ENCODE results near the gene BARD1.

BARD1 gene

DNA sequence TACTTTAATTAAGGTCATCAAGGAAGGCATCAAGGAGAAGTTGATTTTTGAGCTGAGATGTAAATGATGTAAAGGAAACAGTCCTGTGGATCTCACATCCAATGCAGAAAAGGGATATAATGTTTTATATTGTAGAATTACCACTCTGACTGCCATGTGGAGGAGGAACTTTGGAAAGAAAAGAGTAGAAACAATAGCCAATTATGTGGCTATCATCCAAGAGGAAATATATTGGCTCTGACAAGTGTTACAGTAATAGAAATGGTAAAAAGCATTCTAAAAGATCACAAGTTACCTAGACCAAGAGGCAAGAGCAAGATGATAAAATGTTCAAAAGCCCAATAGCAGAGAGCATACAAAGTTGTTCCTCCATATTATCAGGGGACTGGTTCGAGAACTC lies 26.8 kb downstream of the BARD1 start:
- no peaks in the 10 kb centered on the region for H3K4me1 ChIP-seq (ENCODE audit: low read depth, poor library complexity, severe bottlenecking)
- no peak overlapping the region for H3K4me2 ChIP-seq
- no peak overlapping the region for H3K4me3 ChIP-seq (IDR thresholded peaks at IDR 0.05; ENCODE audit: insufficient read depth, low read depth, low read length)
- no peak overlapping the region for H3K9ac ChIP-seq
- no peaks in the 10 kb centered on the region for H3K27me3 ChIP-seq (ENCODE audit: insufficient read depth, low read depth)
- H3K27ac ChIP-seq, result no peak overlapping the region
- TF ChIP-seq, protein P1, sequence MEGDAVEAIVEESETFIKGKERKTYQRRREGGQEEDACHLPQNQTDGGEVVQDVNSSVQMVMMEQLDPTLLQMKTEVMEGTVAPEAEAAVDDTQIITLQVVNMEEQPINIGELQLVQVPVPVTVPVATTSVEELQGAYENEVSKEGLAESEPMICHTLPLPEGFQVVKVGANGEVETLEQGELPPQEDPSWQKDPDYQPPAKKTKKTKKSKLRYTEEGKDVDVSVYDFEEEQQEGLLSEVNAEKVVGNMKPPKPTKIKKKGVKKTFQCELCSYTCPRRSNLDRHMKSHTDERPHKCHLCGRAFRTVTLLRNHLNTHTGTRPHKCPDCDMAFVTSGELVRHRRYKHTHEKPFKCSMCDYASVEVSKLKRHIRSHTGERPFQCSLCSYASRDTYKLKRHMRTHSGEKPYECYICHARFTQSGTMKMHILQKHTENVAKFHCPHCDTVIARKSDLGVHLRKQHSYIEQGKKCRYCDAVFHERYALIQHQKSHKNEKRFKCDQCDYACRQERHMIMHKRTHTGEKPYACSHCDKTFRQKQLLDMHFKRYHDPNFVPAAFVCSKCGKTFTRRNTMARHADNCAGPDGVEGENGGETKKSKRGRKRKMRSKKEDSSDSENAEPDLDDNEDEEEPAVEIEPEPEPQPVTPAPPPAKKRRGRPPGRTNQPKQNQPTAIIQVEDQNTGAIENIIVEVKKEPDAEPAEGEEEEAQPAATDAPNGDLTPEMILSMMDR (conservative IDR thresholded peaks at IDR 0.05; ENCODE audit: low read depth, low read length), result no peak
- H3K36me3 ChIP-seq (ENCODE audit: insufficient read depth), result peaks cover 10% of the 10 kb centered on the region; the same call in 1 of the 2 replicates
- peaks cover 57% of the 10 kb centered on the region; the same call in 1 of the 2 replicates for H3K79me2 ChIP-seq (ENCODE audit: insufficient read depth, low read depth)
- H2AFZ ChIP-seq (ENCODE audit: low read depth), result no peak overlapping the region
- no peaks in the 10 kb centered on the region for H4K20me1 ChIP-seq (ENCODE audit: insufficient read depth)

DNA sequence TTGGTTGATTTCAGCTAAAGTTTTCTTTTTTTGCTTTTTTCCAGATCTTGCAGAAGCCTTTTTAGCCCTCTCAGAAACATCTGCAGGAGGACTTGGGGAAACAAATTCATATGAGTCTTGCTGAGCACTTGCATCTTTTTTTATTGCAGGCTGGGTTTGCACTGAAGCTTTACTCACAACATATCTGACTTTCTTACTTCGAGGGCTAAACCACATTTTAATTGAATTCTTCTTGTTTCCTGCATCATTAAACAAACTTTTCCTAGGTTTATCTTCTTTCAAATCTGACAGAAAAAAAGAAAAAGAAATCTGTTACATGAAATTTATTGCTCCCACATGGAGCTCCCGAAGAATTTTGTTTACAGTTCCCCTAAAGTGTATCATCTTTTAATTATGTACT lies 28.3 kb downstream of the BARD1 start:
- Histone ChIP-seq H3K4me1 (ENCODE audit: low read depth, poor library complexity, severe bottlenecking) (no peaks in the 10 kb centered on the region), H3K36me3 (ENCODE audit: insufficient read depth) (peaks cover 10% of the 10 kb centered on the region; the same call in 1 of the 2 replicates), H3K9ac (no peak overlapping the region), H3K4me2 (no peak overlapping the region), H2AFZ (ENCODE audit: low read depth) (no peak overlapping the region), H3K27me3 (ENCODE audit: insufficient read depth, low read depth) (no peaks in the 10 kb centered on the region), H3K27ac (no peak overlapping the region), H3K4me3 (IDR thresholded peaks at IDR 0.05; ENCODE audit: insufficient read depth, low read depth, low read length) (no peak overlapping the region), H4K20me1 (ENCODE audit: insufficient read depth) (no peaks in the 10 kb centered on the region), H3K79me2 (ENCODE audit: insufficient read depth, low read depth) (peaks cover 49% of the 10 kb centered on the region; the same call in 1 of the 2 replicates)
- TF ChIP-seq, protein P1 (conservative IDR thresholded peaks at IDR 0.05; ENCODE audit: low read depth, low read length), result no peak

DNA sequence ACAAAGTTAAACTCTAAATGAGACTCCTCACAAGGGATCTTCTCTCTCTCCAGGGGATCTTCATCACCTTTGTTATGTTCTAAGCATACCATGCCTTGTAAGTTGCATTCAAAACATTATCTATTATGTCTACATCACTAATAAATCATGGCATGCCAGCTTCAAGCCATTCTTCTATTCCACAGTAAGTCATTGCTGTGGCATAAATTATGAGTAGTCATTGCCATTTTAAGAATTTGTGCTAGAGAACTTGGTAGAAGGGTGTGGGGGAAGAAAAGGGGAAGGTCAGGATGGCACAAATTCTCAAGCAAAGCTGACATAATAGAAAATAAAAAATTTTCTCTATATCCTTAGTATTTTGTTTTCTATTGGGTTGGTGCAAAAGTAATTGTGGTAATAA lies 33.5 kb downstream of the BARD1 start:
- TF ChIP-seq, protein P1 (conservative IDR thresholded peaks at IDR 0.05; ENCODE audit: low read depth, low read length), result no peak
- H3K4me3 ChIP-seq (IDR thresholded peaks at IDR 0.05; ENCODE audit: insufficient read depth, low read depth, low read length), result no peak overlapping the region
- no peak overlapping the region for H3K9ac ChIP-seq
- H3K79me2 ChIP-seq (ENCODE audit: insufficient read depth, low read depth), result peaks cover 12% of the 10 kb centered on the region; the same call in 1 of the 2 replicates
- H4K20me1 ChIP-seq (ENCODE audit: insufficient read depth), result no peaks in the 10 kb centered on the region
- H2AFZ ChIP-seq (ENCODE audit: low read depth), result no peak overlapping the region
- no peak overlapping the region for H3K27ac ChIP-seq
- peaks cover 3% of the 10 kb centered on the region; the same call in 1 of the 2 replicates for H3K36me3 ChIP-seq (ENCODE audit: insufficient read depth)
- H3K27me3 ChIP-seq (ENCODE audit: insufficient read depth, low read depth), result no peaks in the 10 kb centered on the region
- no peak overlapping the region for H3K4me2 ChIP-seq
- H3K4me1 ChIP-seq (ENCODE audit: low read depth, poor library complexity, severe bottlenecking), result no peaks in the 10 kb centered on the region

DNA sequence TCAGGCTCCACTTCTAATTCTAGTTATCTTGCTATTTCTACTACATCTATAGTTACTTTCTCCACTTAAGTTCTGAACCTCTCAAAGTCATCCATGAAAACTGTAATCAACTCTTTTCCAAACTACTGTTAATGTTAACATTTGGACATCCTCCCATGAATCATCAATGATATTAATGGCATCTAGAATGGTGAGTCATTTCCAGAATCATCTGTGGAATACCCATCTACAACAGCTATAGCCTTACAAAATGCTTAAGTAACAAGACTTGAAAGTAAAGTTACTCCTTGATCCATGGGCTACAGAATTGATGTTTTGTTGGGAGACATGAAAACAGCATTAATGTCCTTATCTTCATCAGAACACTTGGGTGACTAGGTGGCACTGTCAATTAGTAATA lies 35.4 kb downstream of the BARD1 start:
- H3K79me2 ChIP-seq (ENCODE audit: insufficient read depth, low read depth), result 0 out of 2 replicates have a peak, but pooled peaks cover 4% of the 10 kb centered on the region
- H3K4me3 ChIP-seq (IDR thresholded peaks at IDR 0.05; ENCODE audit: insufficient read depth, low read depth, low read length), result no peak overlapping the region
- H3K27ac ChIP-seq, result no peak overlapping the region
- TF ChIP-seq, protein P1 (conservative IDR thresholded peaks at IDR 0.05; ENCODE audit: low read depth, low read length), result no peak
- no peaks in the 10 kb centered on the region for H3K4me1 ChIP-seq (ENCODE audit: low read depth, poor library complexity, severe bottlenecking)
- H3K4me2 ChIP-seq, result no peak overlapping the region
- H4K20me1 ChIP-seq (ENCODE audit: insufficient read depth), result no peaks in the 10 kb centered on the region; the same call in 1 of the 2 replicates
- H3K36me3 ChIP-seq (ENCODE audit: insufficient read depth), result no peaks in the 10 kb centered on the region; the same call in 1 of the 2 replicates
- H3K9ac ChIP-seq, result no peak overlapping the region
- H3K27me3 ChIP-seq (ENCODE audit: insufficient read depth, low read depth), result no peaks in the 10 kb centered on the region
- H2AFZ ChIP-seq (ENCODE audit: low read depth), result no peak overlapping the region
